ENCODE data around the gene LNP1.

- TF ChIP-seq POLR2A (IDR thresholded peaks at IDR 0.05) (no peak), CTCF (IDR thresholded peaks at IDR 0.05) (no peak)
These were observed 56.5 kb downstream of the LNP1 start for GRCh38 chr3:100457811-100458210.

Measured in right lobe of liver (tissue), 4 donors.